Measurements from ENCODE around the gene PLXND1.

Gene PLXND1

GRCh38 chr3:129554356-129555152 is 51.9 kb downstream of the PLXND1 start:
- no peak for TF ChIP-seq CTCF (IDR thresholded peaks at IDR 0.05)
- Histone ChIP-seq H3K4me3 (ENCODE audit: low read depth, low read length) (no peak overlapping the region), H3K4me1 (no peaks in the 10 kb centered on the region), H2AFZ (no peak overlapping the region), H3K9ac (no peak overlapping the region), H3K79me2 (no peaks in the 10 kb centered on the region), H3K27me3 (ENCODE audit: control insufficient read depth, insufficient read depth, low read length) (no peaks in the 10 kb centered on the region), H3K4me2 (ENCODE audit: low read length) (no peak overlapping the region), H3K36me3 (ENCODE audit: control insufficient read depth, insufficient read depth, low read length) (no peaks in the 10 kb centered on the region), H3K27ac (no peak overlapping the region), H3K9me3 (ENCODE audit: control insufficient read depth, low read length) (no peaks in the 10 kb centered on the region)

GRCh38 chr3:129553719-129554118 is 52.8 kb downstream of the PLXND1 start:
- Histone ChIP-seq H3K4me3 (ENCODE audit: low read depth, low read length) (no peak overlapping the region), H3K4me1 (no peaks in the 10 kb centered on the region)

GRCh38 chr3:129553171-129553570 is 53.3 kb downstream of the PLXND1 start:
- Histone ChIP-seq H3K9me3 (ENCODE audit: control insufficient read depth, low read length) (no peaks in the 10 kb centered on the region), H3K27ac (no peak overlapping the region), H3K36me3 (ENCODE audit: control insufficient read depth, insufficient read depth, low read length) (no peaks in the 10 kb centered on the region), H3K9ac (no peak overlapping the region), H3K27me3 (ENCODE audit: control insufficient read depth, insufficient read depth, low read length) (no peaks in the 10 kb centered on the region), H3K4me3 (ENCODE audit: low read depth, low read length) (no peak overlapping the region), H3K79me2 (no peaks in the 10 kb centered on the region), H2AFZ (no peak overlapping the region), H3K4me1 (no peaks in the 10 kb centered on the region), H3K4me2 (ENCODE audit: low read length) (no peak overlapping the region)
- TF ChIP-seq CTCF (IDR thresholded peaks at IDR 0.05): no peak

More at GRCh38 chr3:129553719-129554118, 52.8 kb downstream of the PLXND1 start:
- Histone ChIP-seq H3K27me3 (ENCODE audit: control insufficient read depth, insufficient read depth, low read length) (no peaks in the 10 kb centered on the region), H3K9ac (no peak overlapping the region), H3K27ac (no peak overlapping the region), H3K36me3 (ENCODE audit: control insufficient read depth, insufficient read depth, low read length) (no peaks in the 10 kb centered on the region), H3K79me2 (no peaks in the 10 kb centered on the region), H3K9me3 (ENCODE audit: control insufficient read depth, low read length) (no peaks in the 10 kb centered on the region), H3K4me2 (ENCODE audit: low read length) (no peak overlapping the region), H2AFZ (no peak overlapping the region)
- no peak for TF ChIP-seq CTCF (IDR thresholded peaks at IDR 0.05)

GRCh38 chr3:129552287-129553050 is 54.0 kb downstream of the PLXND1 start:
- Histone ChIP-seq H3K4me1 (no peaks in the 10 kb centered on the region), H3K27ac (no peak overlapping the region), H3K36me3 (ENCODE audit: control insufficient read depth, insufficient read depth, low read length) (no peaks in the 10 kb centered on the region), H3K9me3 (ENCODE audit: control insufficient read depth, low read length) (no peaks in the 10 kb centered on the region), H3K4me3 (ENCODE audit: low read depth, low read length) (no peak overlapping the region), H3K9ac (no peak overlapping the region), H2AFZ (no peak overlapping the region), H3K27me3 (ENCODE audit: control insufficient read depth, insufficient read depth, low read length) (no peaks in the 10 kb centered on the region), H3K4me2 (ENCODE audit: low read length) (no peak overlapping the region), H3K79me2 (no peaks in the 10 kb centered on the region)
- TF ChIP-seq CTCF (IDR thresholded peaks at IDR 0.05): no peak
